Liver (tissue), 3 donors: ENCODE results near the gene MTHFSD.

Experiments used
- EGR1 ChIP-seq, 2 donors: IDR thresholded peaks; 2 replicates each; pipeline ENCODE4 v1.6.1; 2016 to 2018; ENCODE audit warnings: antibody characterized with exemption in 2 of 2, low read depth in 2 of 2
- MAX ChIP-seq: IDR thresholded peaks from 2 replicates; pipeline ENCODE4 v1.6.1; 2016; ENCODE audit warnings: antibody characterized with exemption
- RAD21 ChIP-seq, 2 donors: IDR thresholded peaks; 2 replicates each; pipeline ENCODE4 v1.6.1; 2016; ENCODE audit warnings: antibody characterized with exemption in 2 of 2, mild to moderate bottlenecking in 2 of 2
- SP1 ChIP-seq: IDR thresholded peaks from 2 replicates; pipeline ENCODE4 v1.6.1; 2018; ENCODE audit warnings: antibody characterized with exemption, mild to moderate bottlenecking
- TF ChIP-seq, protein P1 (sequence below): fragments of 150-350 bp; IDR thresholded peaks from 2 replicates; pipeline ENCODE4 v1.5.1; 2017; ENCODE audit warnings: improper control_type of control experiment, low read depth, low read length; ENCODE audit not compliant: missing input control
- TF ChIP-seq, protein P2 (sequence below): IDR thresholded peaks from 2 replicates; pipeline ENCODE4 v1.6.1; 2016; ENCODE audit warnings: antibody characterized with exemption, mild to moderate bottlenecking
- donor health status: healthy.
- donor health status: healthy.

GRCh38 chr16:86555704-86556075 is 655 bp upstream of the MTHFSD start:
- TF ChIP-seq, protein P1, sequence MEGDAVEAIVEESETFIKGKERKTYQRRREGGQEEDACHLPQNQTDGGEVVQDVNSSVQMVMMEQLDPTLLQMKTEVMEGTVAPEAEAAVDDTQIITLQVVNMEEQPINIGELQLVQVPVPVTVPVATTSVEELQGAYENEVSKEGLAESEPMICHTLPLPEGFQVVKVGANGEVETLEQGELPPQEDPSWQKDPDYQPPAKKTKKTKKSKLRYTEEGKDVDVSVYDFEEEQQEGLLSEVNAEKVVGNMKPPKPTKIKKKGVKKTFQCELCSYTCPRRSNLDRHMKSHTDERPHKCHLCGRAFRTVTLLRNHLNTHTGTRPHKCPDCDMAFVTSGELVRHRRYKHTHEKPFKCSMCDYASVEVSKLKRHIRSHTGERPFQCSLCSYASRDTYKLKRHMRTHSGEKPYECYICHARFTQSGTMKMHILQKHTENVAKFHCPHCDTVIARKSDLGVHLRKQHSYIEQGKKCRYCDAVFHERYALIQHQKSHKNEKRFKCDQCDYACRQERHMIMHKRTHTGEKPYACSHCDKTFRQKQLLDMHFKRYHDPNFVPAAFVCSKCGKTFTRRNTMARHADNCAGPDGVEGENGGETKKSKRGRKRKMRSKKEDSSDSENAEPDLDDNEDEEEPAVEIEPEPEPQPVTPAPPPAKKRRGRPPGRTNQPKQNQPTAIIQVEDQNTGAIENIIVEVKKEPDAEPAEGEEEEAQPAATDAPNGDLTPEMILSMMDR, result no peak
- no peak for TF ChIP-seq SP1
- no peak for TF ChIP-seq MAX
- TF ChIP-seq RAD21 (IDR thresholded peaks at IDR 0.05), result no peak
- no peak for TF ChIP-seq EGR1 (IDR thresholded peaks at IDR 0.05; ENCODE audit: low read depth in 2 of 2)
- TF ChIP-seq, protein P2, sequence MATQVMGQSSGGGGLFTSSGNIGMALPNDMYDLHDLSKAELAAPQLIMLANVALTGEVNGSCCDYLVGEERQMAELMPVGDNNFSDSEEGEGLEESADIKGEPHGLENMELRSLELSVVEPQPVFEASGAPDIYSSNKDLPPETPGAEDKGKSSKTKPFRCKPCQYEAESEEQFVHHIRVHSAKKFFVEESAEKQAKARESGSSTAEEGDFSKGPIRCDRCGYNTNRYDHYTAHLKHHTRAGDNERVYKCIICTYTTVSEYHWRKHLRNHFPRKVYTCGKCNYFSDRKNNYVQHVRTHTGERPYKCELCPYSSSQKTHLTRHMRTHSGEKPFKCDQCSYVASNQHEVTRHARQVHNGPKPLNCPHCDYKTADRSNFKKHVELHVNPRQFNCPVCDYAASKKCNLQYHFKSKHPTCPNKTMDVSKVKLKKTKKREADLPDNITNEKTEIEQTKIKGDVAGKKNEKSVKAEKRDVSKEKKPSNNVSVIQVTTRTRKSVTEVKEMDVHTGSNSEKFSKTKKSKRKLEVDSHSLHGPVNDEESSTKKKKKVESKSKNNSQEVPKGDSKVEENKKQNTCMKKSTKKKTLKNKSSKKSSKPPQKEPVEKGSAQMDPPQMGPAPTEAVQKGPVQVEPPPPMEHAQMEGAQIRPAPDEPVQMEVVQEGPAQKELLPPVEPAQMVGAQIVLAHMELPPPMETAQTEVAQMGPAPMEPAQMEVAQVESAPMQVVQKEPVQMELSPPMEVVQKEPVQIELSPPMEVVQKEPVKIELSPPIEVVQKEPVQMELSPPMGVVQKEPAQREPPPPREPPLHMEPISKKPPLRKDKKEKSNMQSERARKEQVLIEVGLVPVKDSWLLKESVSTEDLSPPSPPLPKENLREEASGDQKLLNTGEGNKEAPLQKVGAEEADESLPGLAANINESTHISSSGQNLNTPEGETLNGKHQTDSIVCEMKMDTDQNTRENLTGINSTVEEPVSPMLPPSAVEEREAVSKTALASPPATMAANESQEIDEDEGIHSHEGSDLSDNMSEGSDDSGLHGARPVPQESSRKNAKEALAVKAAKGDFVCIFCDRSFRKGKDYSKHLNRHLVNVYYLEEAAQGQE, result no peak
